Spleen (tissue), 11 donors: ENCODE data around the gene ADGRG1. TPM values are rescaled to one million over a fixed set of nuclear protein-coding genes. Genes with fewer than 3 reads are reported as not detected.
"Not testable (repeated sequence)": the region's sequence is repeated elsewhere in the genome, so short reads cannot be mapped to it uniquely, and the experiment has no call there.

Experiments used
- DNase-seq: peaks from one replicate; pipeline ENCODE4 v3.0.0-alpha.2; 2020
- H3K27ac ChIP-seq, 8 donors: fragments of 200-600 bp; sonication (generic) in 7 of 8; 1 replicate in 4 of 8; 2 replicates in 4 of 8; pipeline versions ENCODE4 v1.5.0 to v1.8.0; 2016 to 2021; ENCODE audit warnings: inconsistent platforms in 4 of 8, mild to moderate bottlenecking in 4 of 8, moderate library complexity in 1 of 8
- H3K27me3 ChIP-seq, 7 donors: fragments of 200-600 bp; sonication (generic) in 6 of 7; replicated peaks in 1 of 7; 1 replicate in 4 of 7; 2 replicates in 3 of 7; pipeline versions ENCODE4 v1.5.0 to v1.8.0; 2016 to 2021; ENCODE audit warnings: inconsistent platforms in 3 of 7, mild to moderate bottlenecking in 1 of 7
- H3K36me3 ChIP-seq, 6 donors: fragments of 200-600 bp; sonication (generic) in 5 of 6; 1 replicate in 4 of 6; 2 replicates in 2 of 6; pipeline versions ENCODE4 v1.5.0 to v1.8.0; 2016 to 2021; ENCODE audit warnings: inconsistent platforms in 2 of 6
- H3K4me1 ChIP-seq, 6 donors: fragments of 200-600 bp; sonication (generic) in 5 of 6; 1 replicate in 3 of 6; 2 replicates in 3 of 6; pipeline versions ENCODE4 v1.5.0 to v1.8.0; 2016 to 2021; ENCODE audit warnings: inconsistent platforms in 3 of 6
- H3K4me3 ChIP-seq, 8 donors: fragments of 200-600 bp; sonication (generic) in 7 of 8; 1 replicate in 4 of 8; 2 replicates in 4 of 8; pipeline versions ENCODE4 v1.5.0 to v1.8.0; 2016 to 2021; ENCODE audit warnings: inconsistent platforms in 4 of 8, mild to moderate bottlenecking in 4 of 8, moderate library complexity in 2 of 8
- H3K9me3 ChIP-seq, 8 donors: fragments of 200-600 bp; sonication (generic) in 7 of 8; 1 replicate in 4 of 8; 2 replicates in 4 of 8; pipeline versions ENCODE4 v1.5.0 to v1.8.0; 2016 to 2021; ENCODE audit warnings: inconsistent platforms in 4 of 8
- POLR2A ChIP-seq, 3 donors: fragments of 450-650 bp; IDR thresholded peaks; one replicate each; pipeline ENCODE4 v1.5.1; 2017; ENCODE audit warnings: antibody characterized with exemption in 3 of 3, mild to moderate bottlenecking in 1 of 3
- POLR2AphosphoS5 ChIP-seq, 3 donors: sonication (generic); formaldehyde crosslinking; IDR thresholded peaks; one replicate each; pipeline ENCODE4 v1.5.1; 2017; ENCODE audit warnings: antibody characterized with exemption in 3 of 3
- WGBS, 5 donors: extraction: QIAGEN DNeasy Blood & Tissue Kit in 3 of 5; methylation state at CpG; one replicate each; pipeline versions ENCODE4 v1.1.5 to v1.1.7; 2013 to 2018; 5-methylcytosine and 5-hydroxymethylcytosine counted together
- intact Hi-C: fragments of 100-400 bp; cut with DNase I; formaldehyde crosslinking; loops from one replicate; pipeline ENCODE4 v1.15.0; 2023; ENCODE audit warnings: low total_unique reads
- polyA plus RNA-seq, 3 donors: library from polyadenylated mRNA; stranded (reverse); fragments of 200-250 nt; gene quantifications; one replicate each; pipeline ENCODE4 v1.2.1, GENCODE V29; 2013
- total RNA-seq, 7 donors: library from RNA; depleted of rRNA in 3 of 7; stranded (reverse); fragments of >200 nt in 3 of 7; fragmentation: NEBNext Ultra II Directional in 4 of 7; extraction: Animal tissue kit (Norgen Biotek cat#: 25700) in 4 of 7; gene quantifications; one replicate each; pipeline versions ENCODE4 v1.1.0 to v1.2.1, GENCODE V29; 2016 to 2021
- TF ChIP-seq, protein P1 (sequence below), 11 experiments: fragments of 200-600 bp in 7 of 11; fragments of 450-650 bp in 4 of 11; sonication (generic) in 4 of 11; IDR thresholded peaks in 8 of 11; conservative IDR thresholded peaks in 3 of 11; 1 replicate in 7 of 11; 2 replicates in 4 of 11; pipeline versions ENCODE4 v1.4.0 to v1.8.0; 2016 to 2021; ENCODE audit warnings: antibody characterized with exemption in 11 of 11, inconsistent platforms in 4 of 11, mild to moderate bottlenecking in 1 of 11
- donor health status: healthy with polysubstance abuse.
- donor health status: DM: no; HTN: no; CAD: no; lungs with moderate emphysema.
- donor health status: DM: no; HTN: no; CAD: no.
- donor health status: Bipolar disorder and iron deficiency.
- donor health status: healthy.
- donor health status: DM: no; HTN: no; CAD: no.
- donor health status: DM: yes; HTN: yes; CAD: no.

Gene ADGRG1
- total and polyA plus RNA-seq, 10 donors = 1.0 to 23.7 (median 8.2) TPM

GRCh38 chr16:57668263-57668571 lies 39.8 kb downstream of the ADGRG1 start, which contains the start of gene ADGRG3:
TSS of gene ADGRG3 (plus strand) at chr16:57668306. CDS start at chr16:57668348, 42 bp downstream.
- TF ChIP-seq, protein P1, sequence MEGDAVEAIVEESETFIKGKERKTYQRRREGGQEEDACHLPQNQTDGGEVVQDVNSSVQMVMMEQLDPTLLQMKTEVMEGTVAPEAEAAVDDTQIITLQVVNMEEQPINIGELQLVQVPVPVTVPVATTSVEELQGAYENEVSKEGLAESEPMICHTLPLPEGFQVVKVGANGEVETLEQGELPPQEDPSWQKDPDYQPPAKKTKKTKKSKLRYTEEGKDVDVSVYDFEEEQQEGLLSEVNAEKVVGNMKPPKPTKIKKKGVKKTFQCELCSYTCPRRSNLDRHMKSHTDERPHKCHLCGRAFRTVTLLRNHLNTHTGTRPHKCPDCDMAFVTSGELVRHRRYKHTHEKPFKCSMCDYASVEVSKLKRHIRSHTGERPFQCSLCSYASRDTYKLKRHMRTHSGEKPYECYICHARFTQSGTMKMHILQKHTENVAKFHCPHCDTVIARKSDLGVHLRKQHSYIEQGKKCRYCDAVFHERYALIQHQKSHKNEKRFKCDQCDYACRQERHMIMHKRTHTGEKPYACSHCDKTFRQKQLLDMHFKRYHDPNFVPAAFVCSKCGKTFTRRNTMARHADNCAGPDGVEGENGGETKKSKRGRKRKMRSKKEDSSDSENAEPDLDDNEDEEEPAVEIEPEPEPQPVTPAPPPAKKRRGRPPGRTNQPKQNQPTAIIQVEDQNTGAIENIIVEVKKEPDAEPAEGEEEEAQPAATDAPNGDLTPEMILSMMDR (IDR thresholded peaks at IDR 0.05 in 8 of 11, conservative IDR thresholded peaks at IDR 0.05 in 3 of 11) = peak in 1 of 11 experiments; percentile 3
- TF ChIP-seq POLR2AphosphoS5 (IDR thresholded peaks at IDR 0.05) = peak in 2 of 3 donors; percentile 56 to 90
- no peak for TF ChIP-seq POLR2A (IDR thresholded peaks at IDR 0.05)
- H3K4me3 ChIP-seq = peak within 1 kb of the TSS in 5 of 8 donors; percentile 13 to 61 (median 32)

DNA sequence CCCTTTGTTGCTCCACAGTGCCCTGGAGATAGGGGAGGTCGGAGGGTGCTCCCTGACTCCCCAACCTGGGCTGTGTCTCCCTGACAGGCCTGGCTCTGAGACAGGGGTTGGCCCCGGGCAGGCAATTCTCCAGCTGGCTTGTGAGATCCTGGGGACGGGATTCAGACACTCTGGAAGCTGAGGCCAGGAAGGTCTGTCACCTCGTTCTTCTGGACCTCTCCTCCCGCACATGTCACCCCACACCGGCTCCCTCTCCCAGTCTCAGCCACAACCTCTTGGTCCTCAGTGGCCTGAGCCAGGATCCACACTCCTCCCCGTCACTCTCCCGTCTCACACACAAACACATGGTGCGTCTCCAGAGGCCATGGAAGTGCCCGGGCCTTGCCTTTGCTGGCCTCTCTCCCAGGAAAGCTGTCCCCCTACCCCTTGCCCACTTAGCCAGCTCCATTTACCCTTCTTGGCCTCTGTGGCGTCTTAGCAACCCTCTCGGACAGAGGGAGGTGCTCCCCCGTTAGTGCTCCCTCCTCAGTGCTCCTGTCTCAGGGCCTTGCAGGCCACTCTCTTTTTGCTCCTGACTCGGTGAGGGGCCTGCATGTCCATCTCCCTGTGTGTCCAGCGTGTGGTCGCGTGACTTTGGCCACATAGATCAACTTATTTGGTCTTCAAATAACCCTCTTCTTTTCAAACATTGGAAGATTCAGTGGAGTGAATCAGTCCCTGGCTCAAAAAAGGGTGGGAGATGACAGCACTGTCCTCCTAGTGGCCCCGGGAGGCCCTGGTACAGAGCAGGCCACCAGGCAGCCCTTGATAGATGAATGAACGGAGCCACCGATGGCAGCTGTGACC lies 40.4 kb downstream of the ADGRG1 start:
- intact Hi-C loops = no loop called here
- WGBS, 5 donors = 77 to 92% (median 87%) methylated on average over 18 to 20 of the region's 20 CpGs
- Histone ChIP-seq H3K9me3 (no peaks in the 10 kb centered on the region), H3K4me1 (peaks cover 0 to 50% (median 4%) of the 10 kb centered on the region in 6 donors), H3K27me3 (peaks cover 0 to 17% (median 0%) of the 10 kb centered on the region in 7 donors), H3K4me3 (peak overlapping the region in 5 of 8 donors; percentile 13 to 61 (median 32)), H3K27ac (peak overlapping the region in 7 of 8 donors; percentile 72 to 95 (median 88)), H3K36me3 (peaks cover 0 to 12% (median 0%) of the 10 kb centered on the region in 6 donors)
- DNase-seq = peak; percentile 76
- TF ChIP-seq POLR2A (IDR thresholded peaks at IDR 0.05) (no peak), POLR2AphosphoS5 (IDR thresholded peaks at IDR 0.05) (no peak)
- TF ChIP-seq, protein P1 (IDR thresholded peaks at IDR 0.05 in 8 of 11, conservative IDR thresholded peaks at IDR 0.05 in 3 of 11) = no peak

More at GRCh38 chr16:57668263-57668571, 39.8 kb downstream of the ADGRG1 start, which contains the start of gene ADGRG3:
- H3K27ac ChIP-seq = peak within 1 kb of the TSS in 7 of 8 donors; percentile 72 to 95 (median 88)
- 55 to 85% (median 81%) methylated on average over 6 to 11 of the region's 11 CpGs for WGBS, 5 donors
- peaks cover 0 to 50% (median 4%) of the 10 kb centered on the region in 6 donors for H3K4me1 ChIP-seq
- peaks cover 0 to 12% (median 0%) of the 10 kb centered on the region in 6 donors for H3K36me3 ChIP-seq
- intact Hi-C loops = no loop called here
- H3K9me3 ChIP-seq = no peaks in the 10 kb centered on the region
- H3K27me3 ChIP-seq = peaks cover 0 to 17% (median 0%) of the 10 kb centered on the region in 7 donors
- DNase-seq = no peak

DNA sequence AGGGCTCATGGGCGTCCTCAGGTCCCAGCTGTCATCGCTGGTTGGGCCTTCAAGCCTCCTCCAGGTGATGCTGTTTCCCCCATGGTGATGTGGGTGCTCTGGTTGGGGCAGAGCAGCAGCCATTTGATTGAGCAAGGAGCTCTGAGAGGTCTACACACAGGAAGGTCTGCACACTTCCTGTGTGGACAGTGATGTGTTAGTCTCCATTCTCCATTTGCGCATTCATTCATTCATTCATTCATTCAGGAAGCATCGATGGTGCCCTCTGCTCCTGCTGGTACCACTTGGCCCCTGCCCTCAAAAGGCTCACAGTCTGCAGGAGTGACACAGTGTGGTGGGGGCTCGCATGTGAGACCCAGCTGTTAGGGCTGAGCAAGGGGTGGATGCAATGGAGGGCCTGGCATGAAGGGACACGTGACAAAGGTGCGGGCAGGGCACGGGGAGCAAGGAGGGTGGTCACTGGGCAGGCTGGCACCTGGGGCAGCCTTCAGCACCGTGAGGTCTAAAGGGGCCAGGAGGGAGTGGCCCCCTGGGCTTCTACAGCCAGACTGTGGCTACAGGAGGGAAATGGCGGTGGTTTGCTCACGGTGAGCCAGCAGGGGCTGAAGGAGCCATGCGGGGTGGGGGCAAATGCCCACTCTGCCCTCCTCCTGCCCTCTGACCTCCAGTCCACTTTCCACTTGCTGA lies 41.2 kb downstream of the ADGRG1 start:
- no peaks in the 10 kb centered on the region for H3K9me3 ChIP-seq
- no peak for TF ChIP-seq POLR2A (IDR thresholded peaks at IDR 0.05)
- peak in 2 of 3 donors; percentile 58 to 61 for TF ChIP-seq POLR2AphosphoS5 (IDR thresholded peaks at IDR 0.05)
- peak overlapping the region in 5 of 8 donors; percentile 11 to 61 (median 32) for H3K4me3 ChIP-seq
- peaks cover 0 to 47% (median 4%) of the 10 kb centered on the region in 6 donors for H3K4me1 ChIP-seq
- peaks cover 0 to 17% (median 0%) of the 10 kb centered on the region in 7 donors for H3K27me3 ChIP-seq
- peak; percentile 78 for DNase-seq
- peak overlapping the region in 7 of 8 donors; percentile 72 to 95 (median 88) for H3K27ac ChIP-seq
- intact Hi-C loops = no loop called here
- WGBS, 5 donors = 64 to 80% (median 71%) methylated on average over 10 to 12 of the region's 12 CpGs
- H3K36me3 ChIP-seq = peaks cover 0 to 19% (median 0%) of the 10 kb centered on the region in 6 donors

DNA sequence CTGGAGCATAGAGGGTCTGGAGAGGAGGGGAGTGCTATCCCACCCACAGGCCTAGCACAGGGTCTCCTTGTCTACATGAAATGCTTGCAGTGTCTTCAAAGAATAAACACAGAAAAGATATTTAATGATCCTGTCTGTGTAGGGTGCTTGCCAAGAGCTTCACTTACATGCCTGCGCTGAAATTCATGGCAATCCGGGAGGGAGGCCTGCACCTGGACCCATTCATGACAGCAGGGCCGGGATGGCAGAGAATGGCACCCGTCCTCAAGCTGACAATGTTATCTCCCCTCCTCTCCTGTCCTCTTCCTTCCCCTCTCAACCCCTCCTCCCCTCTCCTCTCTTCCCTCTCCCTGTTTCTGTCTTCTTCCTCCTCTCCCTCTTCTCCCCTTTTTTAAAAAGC lies 41.8 kb downstream of the ADGRG1 start:
- WGBS, 5 donors = 22 to 52% (median 47%) methylated on average over 4 of the region's 4 CpGs
- peak overlapping the region in 4 of 8 donors; percentile 11 to 61 (median 32) for H3K4me3 ChIP-seq
- TF ChIP-seq POLR2AphosphoS5 (IDR thresholded peaks at IDR 0.05) = no peak
- TF ChIP-seq, protein P1 (IDR thresholded peaks at IDR 0.05 in 8 of 11, conservative IDR thresholded peaks at IDR 0.05 in 3 of 11) = no peak
- no peak for TF ChIP-seq POLR2A (IDR thresholded peaks at IDR 0.05)
- no peaks in the 10 kb centered on the region for H3K9me3 ChIP-seq
- H3K36me3 ChIP-seq = peaks cover 0 to 20% (median 0%) of the 10 kb centered on the region in 6 donors
- H3K27ac ChIP-seq = peak overlapping the region in 6 of 8 donors; percentile 22 to 95 (median 88)
- peaks cover 0 to 45% (median 4%) of the 10 kb centered on the region in 6 donors for H3K4me1 ChIP-seq
- DNase-seq = no peak
- intact Hi-C loops = no loop called here
- H3K27me3 ChIP-seq = peaks cover 0 to 17% (median 0%) of the 10 kb centered on the region in 7 donors

DNA sequence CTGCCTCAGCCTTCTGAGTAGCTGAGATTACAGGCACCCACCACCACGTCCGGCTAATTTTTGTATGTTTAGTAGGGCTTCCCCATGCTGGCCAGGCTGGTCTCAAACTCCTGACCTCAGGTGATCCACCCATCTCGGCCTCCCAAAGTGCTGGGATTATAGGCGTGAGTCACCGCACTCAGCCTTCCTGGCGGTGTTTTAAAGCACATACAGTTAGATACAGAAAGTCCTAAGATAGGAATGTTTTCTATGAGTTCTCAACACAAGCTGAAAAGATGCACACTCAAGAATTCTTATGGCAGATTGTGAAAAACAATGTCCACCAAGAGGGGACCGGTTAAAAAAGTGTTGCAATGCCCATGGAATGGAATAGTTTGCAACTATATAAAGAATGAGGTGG lies 43.0 kb downstream of the ADGRG1 start:
- intact Hi-C loops = not testable (repeated sequence)

More for the DNA sequence above, 43.0 kb downstream of the ADGRG1 start:
- Histone ChIP-seq H3K4me1 (peaks cover 0 to 46% (median 4%) of the 10 kb centered on the region in 6 donors), H3K27me3 (peaks cover 0 to 17% (median 0%) of the 10 kb centered on the region in 7 donors), H3K36me3 (peaks cover 0 to 23% (median 0%) of the 10 kb centered on the region in 6 donors), H3K27ac (peak overlapping the region in 1 of 8 donors; percentile 95)
- not testable (repeated sequence) for H3K9me3 ChIP-seq, DNase-seq, H3K4me3 ChIP-seq
- 81 to 90% (median 83%) methylated on average over 7 of the region's 7 CpGs for whole genome bisulfite sequencing, 5 donors
